CD4-positive, alpha-beta T cell treated with Interferon gamma for 1 hour (primary cell): ENCODE measurements around the gene THSD4.
"Not testable (repeated sequence)": the region's sequence is repeated elsewhere in the genome, so short reads cannot be mapped to it uniquely, and the experiment has no call there.

ENCODE experiments used
- DNase-seq: peaks from one replicate; pipeline ENCODE4 v3.0.0-alpha.2; 2020

THSD4 gene

GRCh38 chr15:71232411-71232810, 117.1 kb downstream of the THSD4 start:
- no peak for DNase-seq

GRCh38 chr15:71237456-71238188, 122.4 kb downstream of the THSD4 start:
- DNase-seq, result no peak

GRCh38 chr15:71238926-71239325, 123.7 kb downstream of the THSD4 start:
- DNase-seq, result no peak

GRCh38 chr15:71239592-71240364, 124.5 kb downstream of the THSD4 start:
- no peak for DNase-seq

- DNase-seq, result no peak
Measured at GRCh38 chr15:71242292-71242691, 127.0 kb downstream of the THSD4 start.

- no peak for DNase-seq
Measured at GRCh38 chr15:71244250-71244649, 129.0 kb downstream of the THSD4 start.

- DNase-seq, result no peak
Measured at GRCh38 chr15:71245588-71245987, 130.3 kb downstream of the THSD4 start.

- no peak for DNase-seq
Measured at GRCh38 chr15:71248386-71248785, 133.1 kb downstream of the THSD4 start.

GRCh38 chr15:71249986-71250385, 134.7 kb downstream of the THSD4 start:
- DNase-seq, result no peak

GRCh38 chr15:71250936-71251583, 135.8 kb downstream of the THSD4 start:
- no peak for DNase-seq

GRCh38 chr15:71251584-71252043, 136.3 kb downstream of the THSD4 start:
- DNase-seq, result no peak

- no peak for DNase-seq
Measured at GRCh38 chr15:71252044-71252739, 136.9 kb downstream of the THSD4 start.

- DNase-seq, result no peak
Measured at GRCh38 chr15:71252740-71253047, 137.4 kb downstream of the THSD4 start.

GRCh38 chr15:71254491-71254890, 139.2 kb downstream of the THSD4 start:
- DNase-seq, result no peak

- no peak for DNase-seq
Measured at GRCh38 chr15:71256934-71257664, 141.8 kb downstream of the THSD4 start.

- no peak for DNase-seq
Measured at GRCh38 chr15:71259866-71260265, 144.6 kb downstream of the THSD4 start.

GRCh38 chr15:71261418-71261817, 146.1 kb downstream of the THSD4 start:
- no peak for DNase-seq

- no peak for DNase-seq
Measured at GRCh38 chr15:71261909-71262308, 146.6 kb downstream of the THSD4 start.

GRCh38 chr15:71262599-71262998, 147.3 kb downstream of the THSD4 start:
- no peak for DNase-seq

GRCh38 chr15:71265606-71266005, 150.3 kb downstream of the THSD4 start:
- not testable (repeated sequence) for DNase-seq

GRCh38 chr15:71271327-71271726, 156.1 kb downstream of the THSD4 start:
- no peak for DNase-seq

GRCh38 chr15:71272932-71273331, 157.7 kb downstream of the THSD4 start:
- no peak for DNase-seq
